Panc1 (cell line): Measurements from ENCODE around the gene DNAH9.

Experiments used
- CTCF ChIP-seq: fragments of 450-650 bp; IDR thresholded peaks from 2 replicates; pipeline ENCODE4 v1.5.1; 2017; ENCODE audit warnings: mild to moderate bottlenecking
- POLR2AphosphoS5 ChIP-seq: IDR thresholded peaks from 2 replicates; pipeline ENCODE4 v1.6.1; 2012; ENCODE audit warnings: mild to moderate bottlenecking, low read depth, low read length, moderate library complexity
- REST ChIP-seq, 2 experiments: IDR thresholded peaks; 2 replicates each; pipeline ENCODE4 v1.6.1; 2011 to 2012; ENCODE audit warnings: low read depth in 2 of 2, control low read depth in 1 of 2, low read length in 1 of 2, mild to moderate bottlenecking in 1 of 2, moderate library complexity in 1 of 2; ENCODE audit not compliant: insufficient read depth in 1 of 2
- SIN3A ChIP-seq: IDR thresholded peaks from 2 replicates; pipeline ENCODE4 v1.6.1; 2012; ENCODE audit warnings: low read depth, mild to moderate bottlenecking, low read length, moderate library complexity, borderline replicate concordance; ENCODE audit not compliant: insufficient read depth
- TCF7L2 ChIP-seq: IDR thresholded peaks from 2 replicates; pipeline ENCODE4 v1.6.1; 2011; ENCODE audit warnings: mild to moderate bottlenecking, low read depth, low read length, inconsistent platforms

DNA sequence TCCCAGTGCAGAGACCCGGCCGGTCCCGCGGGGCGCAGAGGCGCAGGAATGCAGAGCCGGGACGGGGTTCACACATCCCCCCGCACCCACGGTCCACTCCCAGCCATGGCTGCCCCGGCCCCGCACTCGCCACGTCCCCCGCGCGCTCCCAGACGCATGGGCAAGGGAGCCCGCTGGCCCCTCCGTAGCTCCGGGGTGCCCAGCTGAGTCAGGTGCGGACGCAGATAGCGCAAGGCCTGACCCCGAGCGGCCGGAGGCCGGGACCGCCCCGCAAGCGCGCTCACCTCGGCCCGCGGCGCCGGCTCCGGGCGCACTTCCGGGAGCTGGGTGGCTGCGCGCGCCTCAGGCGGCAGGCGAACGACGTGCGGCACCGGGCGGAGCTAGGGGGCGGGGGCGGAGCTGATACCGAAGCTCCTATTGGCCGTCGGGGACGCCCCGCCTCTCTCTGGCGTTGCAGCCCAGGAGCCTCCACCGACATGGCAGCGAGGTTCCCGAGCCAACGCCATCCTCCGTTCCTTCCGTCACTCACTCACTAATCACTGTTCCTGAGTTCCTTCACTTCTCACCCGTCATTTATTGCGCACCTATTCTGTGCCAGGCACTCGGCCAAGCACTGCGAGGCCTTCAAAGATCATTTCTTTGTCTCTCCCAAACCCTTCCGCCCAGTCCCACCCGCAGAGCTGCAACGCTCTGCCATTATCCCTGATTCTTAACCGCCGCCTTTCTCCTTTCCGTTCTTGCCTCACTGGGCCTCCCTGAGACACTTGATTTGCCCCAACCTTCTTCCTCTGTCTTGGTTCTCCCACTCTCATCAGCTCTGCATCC, 399.1 kb downstream of the DNAH9 start, which contains the start of gene ZNF18:
- TF ChIP-seq CTCF (no peak), POLR2AphosphoS5 (peak; percentile 93), SIN3A (0 out of 2 replicates have a peak, but pooled peaks have one; percentile 2), REST (IDR thresholded peaks at IDR 0.05; ENCODE audit: insufficient read depth in 1 of 2, low read depth in 2 of 2, low read length in 1 of 2) (0 out of 4 replicates have a peak, but pooled peaks of 1 of the 2 experiments have one; percentile 4), TCF7L2 (no peak)
